HFF-Myc (cell line): ENCODE measurements around the gene DACH1.
"Not testable (repeated sequence)": the region's sequence is repeated elsewhere in the genome, so short reads cannot be mapped to it uniquely, and the experiment has no call there.

Experiments used
- DNase-seq: peaks from one replicate; pipeline ENCODE4 v3.0.0-alpha.2; 2011; ENCODE audit warnings: low read depth; ENCODE audit errors: extremely low read depth
- H3K4me3 ChIP-seq: replicated peaks from 2 replicates; pipeline ENCODE4 v1.5.1; 2011; ENCODE audit warnings: low read depth, mild to moderate bottlenecking, control low read depth, low read length
- TF ChIP-seq, protein P1 (sequence below): IDR thresholded peaks from 2 replicates; pipeline ENCODE4 v1.5.1; 2012; ENCODE audit warnings: mild to moderate bottlenecking, low read depth, low read length, control low read depth; ENCODE audit errors: missing control alignments

The DACH1 gene

DNA sequence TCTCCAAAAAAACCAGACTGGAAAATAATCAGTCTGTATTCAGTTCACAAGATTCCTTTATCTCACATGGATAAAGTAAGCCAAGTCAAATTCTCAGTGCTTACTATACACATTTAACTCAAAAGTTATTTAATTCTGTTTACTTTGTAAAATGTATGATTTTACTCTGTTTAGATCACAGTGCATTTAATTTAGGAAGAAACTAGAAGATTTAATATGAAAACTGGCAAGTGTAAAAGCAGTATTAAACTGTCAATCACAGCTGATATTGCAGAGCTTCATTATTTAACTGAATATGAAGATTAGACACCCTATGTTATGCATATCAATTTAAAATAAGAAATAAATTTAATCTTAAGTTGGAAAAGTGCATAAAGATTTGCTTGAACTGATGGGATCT is 78.0 kb downstream of the DACH1 start:
- TF ChIP-seq, protein P1, sequence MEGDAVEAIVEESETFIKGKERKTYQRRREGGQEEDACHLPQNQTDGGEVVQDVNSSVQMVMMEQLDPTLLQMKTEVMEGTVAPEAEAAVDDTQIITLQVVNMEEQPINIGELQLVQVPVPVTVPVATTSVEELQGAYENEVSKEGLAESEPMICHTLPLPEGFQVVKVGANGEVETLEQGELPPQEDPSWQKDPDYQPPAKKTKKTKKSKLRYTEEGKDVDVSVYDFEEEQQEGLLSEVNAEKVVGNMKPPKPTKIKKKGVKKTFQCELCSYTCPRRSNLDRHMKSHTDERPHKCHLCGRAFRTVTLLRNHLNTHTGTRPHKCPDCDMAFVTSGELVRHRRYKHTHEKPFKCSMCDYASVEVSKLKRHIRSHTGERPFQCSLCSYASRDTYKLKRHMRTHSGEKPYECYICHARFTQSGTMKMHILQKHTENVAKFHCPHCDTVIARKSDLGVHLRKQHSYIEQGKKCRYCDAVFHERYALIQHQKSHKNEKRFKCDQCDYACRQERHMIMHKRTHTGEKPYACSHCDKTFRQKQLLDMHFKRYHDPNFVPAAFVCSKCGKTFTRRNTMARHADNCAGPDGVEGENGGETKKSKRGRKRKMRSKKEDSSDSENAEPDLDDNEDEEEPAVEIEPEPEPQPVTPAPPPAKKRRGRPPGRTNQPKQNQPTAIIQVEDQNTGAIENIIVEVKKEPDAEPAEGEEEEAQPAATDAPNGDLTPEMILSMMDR: no peak
- H3K4me3 ChIP-seq: no peak overlapping the region
- no peak for DNase-seq

DNA sequence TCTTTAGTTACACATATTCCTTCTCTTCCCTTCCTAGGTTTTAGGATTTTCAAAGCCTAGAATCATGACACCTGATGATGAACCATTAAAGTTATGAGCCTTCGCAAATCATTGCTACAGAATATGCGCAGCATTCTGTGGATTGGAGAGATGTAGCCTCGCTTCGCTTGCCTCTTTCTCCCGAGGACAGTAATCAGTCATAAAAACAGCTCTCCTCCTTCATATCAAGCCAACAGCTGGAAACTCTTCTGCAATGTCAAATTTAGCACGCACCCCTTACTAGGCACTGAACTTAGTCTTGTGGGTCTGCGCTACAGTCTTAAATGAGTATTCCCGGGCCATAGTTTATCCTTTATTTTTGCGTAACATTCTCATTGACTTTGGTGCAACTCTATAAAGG is 79.6 kb downstream of the DACH1 start:
- TF ChIP-seq, protein P1: no peak
- no peak for DNase-seq
- H3K4me3 ChIP-seq: no peak overlapping the region

DNA sequence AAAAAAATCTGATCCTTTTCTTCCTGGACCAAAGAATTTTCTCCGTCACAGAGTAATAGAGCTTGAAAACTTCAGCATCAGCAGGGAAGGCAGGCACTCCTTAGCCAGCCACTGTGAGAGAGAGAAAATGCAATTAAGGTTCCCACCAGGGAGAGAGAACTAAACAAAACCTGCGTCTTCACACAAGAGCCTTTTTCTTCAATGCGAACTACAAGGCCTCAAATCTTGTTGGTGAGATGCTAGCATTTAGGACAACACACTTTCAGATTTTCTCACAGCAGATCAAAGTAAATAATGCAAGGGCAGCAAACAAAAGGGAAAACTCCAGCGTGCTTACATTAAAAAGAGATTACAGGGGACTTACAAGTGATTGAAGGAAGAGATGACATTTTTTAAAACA is 80.1 kb downstream of the DACH1 start:
- TF ChIP-seq, protein P1: no peak
- DNase-seq: no peak
- no peak overlapping the region for H3K4me3 ChIP-seq

DNA sequence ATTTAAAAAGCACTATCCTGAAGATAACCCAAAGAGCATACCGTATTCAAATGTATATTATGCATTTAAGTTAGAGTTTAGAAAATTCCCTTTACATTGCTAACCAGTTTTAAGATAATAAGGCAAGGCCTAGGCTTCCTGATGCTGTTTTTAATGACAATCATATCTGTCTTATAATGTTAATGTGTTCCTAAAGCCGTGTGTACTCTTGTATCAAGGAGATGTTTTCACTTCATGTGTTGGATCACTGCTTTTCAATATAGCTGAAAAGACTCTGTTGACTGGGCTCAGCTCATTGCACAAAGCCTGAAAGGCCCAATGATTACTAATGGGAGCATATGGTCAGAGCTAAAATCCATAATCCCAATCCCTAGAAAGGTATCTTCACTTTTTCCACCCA is 81.6 kb downstream of the DACH1 start:
- DNase-seq: no peak
- no peak overlapping the region for H3K4me3 ChIP-seq
- TF ChIP-seq, protein P1: no peak

DNA sequence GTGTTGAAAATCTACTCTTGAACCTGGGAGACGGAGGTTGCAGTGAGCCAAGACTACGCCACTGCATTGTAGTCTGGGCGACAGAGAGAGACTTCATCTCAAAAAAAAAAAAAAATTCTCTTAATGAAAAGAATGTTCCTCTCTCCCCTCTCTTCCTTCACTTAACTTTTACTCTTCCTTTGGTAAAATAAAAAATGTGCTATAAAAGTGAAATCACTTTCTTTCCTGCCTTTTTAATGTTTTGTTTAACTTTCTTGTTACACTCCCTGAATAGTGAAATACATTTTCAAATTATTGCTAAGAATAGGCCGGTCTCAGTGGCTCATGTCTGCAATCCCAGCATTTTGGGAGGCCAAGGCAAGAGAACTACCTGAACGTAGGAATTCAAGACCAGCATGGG is 86.5 kb downstream of the DACH1 start:
- DNase-seq: no peak
- no peak overlapping the region for H3K4me3 ChIP-seq
- TF ChIP-seq, protein P1: no peak

DNA sequence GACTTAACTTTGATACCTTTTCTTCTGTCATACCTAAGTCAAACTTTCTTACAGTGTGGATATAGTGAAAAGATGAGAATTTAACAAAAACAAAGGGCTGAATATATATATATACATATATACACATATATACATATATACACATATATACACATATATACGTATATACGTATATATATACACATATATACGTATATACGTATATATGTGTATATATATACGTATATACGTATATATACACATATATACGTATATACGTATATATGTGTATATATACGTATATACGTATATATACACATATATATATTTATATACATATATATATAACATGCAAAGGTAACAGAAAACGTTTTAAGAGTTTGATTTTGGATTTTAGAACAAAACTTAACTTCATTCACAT is 88.0 kb downstream of the DACH1 start:
- not testable (repeated sequence) for DNase-seq, H3K4me3 ChIP-seq

DNA sequence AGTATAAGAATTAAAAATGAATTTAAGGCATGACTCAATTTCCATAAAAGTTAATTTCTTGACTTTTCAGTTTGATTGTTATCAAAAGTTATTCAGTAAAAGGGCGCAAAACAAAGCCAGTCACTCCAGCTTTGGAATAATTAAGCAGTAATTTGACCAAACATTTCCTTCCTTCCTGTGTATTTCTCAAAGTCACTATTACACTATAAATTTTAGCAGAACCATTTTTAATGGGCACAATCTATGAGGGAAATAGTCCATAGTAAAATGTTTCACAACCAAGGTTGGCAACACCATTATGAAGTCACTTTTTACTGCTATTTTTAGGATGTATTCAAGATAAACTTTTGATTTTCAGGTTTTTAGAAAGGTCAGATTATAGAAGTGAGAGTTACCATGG is 91.0 kb downstream of the DACH1 start:
- H3K4me3 ChIP-seq: no peak overlapping the region
- no peak for DNase-seq

More for the DNA sequence above, 91.0 kb downstream of the DACH1 start:
- TF ChIP-seq, protein P1: no peak
